GM12875 (cell line): ENCODE measurements around the gene PIEZO1.

Experiments
- H3K4me3 ChIP-seq: one replicate; pipeline ENCODE4 v1.5.1; 2011; ENCODE audit warnings: low read depth, low read length, control low read depth
- CTCF ChIP-seq: IDR thresholded peaks from 2 replicates; pipeline ENCODE4 v1.5.1; 2011; ENCODE audit warnings: low read depth, mild to moderate bottlenecking, control low read depth, inconsistent platforms, low read length, moderate library complexity, borderline replicate concordance; ENCODE audit not compliant: insufficient read depth

The PIEZO1 gene

GRCh38 chr16:88752386-88753002 lies 32.5 kb downstream of the PIEZO1 start:
- TF ChIP-seq CTCF: no peak
- H3K4me3 ChIP-seq: no peak overlapping the region

GRCh38 chr16:88750854-88751253 lies 34.2 kb downstream of the PIEZO1 start:
- no peak for TF ChIP-seq CTCF
- H3K4me3 ChIP-seq: no peak overlapping the region

- TF ChIP-seq CTCF: no peak
Observed at GRCh38 chr16:88749358-88749757, 35.7 kb downstream of the PIEZO1 start.

GRCh38 chr16:88748364-88748763 lies 36.7 kb downstream of the PIEZO1 start:
- TF ChIP-seq CTCF: no peak

More at GRCh38 chr16:88749358-88749757, 35.7 kb downstream of the PIEZO1 start:
- no peak overlapping the region for H3K4me3 ChIP-seq

GRCh38 chr16:88747588-88748301 lies 37.3 kb downstream of the PIEZO1 start:
- TF ChIP-seq CTCF: peak; percentile 62
- H3K4me3 ChIP-seq: no peak overlapping the region

More at GRCh38 chr16:88748364-88748763, 36.7 kb downstream of the PIEZO1 start:
- no peak overlapping the region for H3K4me3 ChIP-seq

- TF ChIP-seq CTCF: no peak
- no peak overlapping the region for H3K4me3 ChIP-seq
Observed at GRCh38 chr16:88746506-88746905, 38.5 kb downstream of the PIEZO1 start.
